ENCODE measurements around the gene GARRE1.
"Not testable (repeated sequence)": the region's sequence is repeated elsewhere in the genome, so short reads cannot be mapped to it uniquely, and the experiment has no call there.

DNA sequence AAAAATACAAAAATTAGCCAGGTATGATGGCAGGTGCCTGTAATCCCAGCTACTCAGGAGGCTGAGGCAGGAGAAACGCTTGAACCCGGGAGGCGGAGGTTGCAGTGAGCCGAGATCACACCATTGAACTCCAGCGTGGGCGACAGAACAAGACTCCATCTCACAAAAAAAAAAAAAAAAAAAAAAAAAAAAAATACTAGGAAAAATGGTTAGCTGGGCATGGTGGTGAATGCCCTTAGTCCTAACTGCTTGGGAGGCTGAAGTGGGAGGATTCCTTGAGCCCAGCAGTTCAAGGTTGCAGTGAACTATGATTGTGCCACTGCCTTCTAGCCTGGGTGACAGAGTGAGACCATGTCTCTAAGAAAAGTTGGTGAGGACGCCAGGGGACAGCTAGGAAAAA is 49.0 kb upstream of the GARRE1 start:
- TF ChIP-seq, protein P1, sequence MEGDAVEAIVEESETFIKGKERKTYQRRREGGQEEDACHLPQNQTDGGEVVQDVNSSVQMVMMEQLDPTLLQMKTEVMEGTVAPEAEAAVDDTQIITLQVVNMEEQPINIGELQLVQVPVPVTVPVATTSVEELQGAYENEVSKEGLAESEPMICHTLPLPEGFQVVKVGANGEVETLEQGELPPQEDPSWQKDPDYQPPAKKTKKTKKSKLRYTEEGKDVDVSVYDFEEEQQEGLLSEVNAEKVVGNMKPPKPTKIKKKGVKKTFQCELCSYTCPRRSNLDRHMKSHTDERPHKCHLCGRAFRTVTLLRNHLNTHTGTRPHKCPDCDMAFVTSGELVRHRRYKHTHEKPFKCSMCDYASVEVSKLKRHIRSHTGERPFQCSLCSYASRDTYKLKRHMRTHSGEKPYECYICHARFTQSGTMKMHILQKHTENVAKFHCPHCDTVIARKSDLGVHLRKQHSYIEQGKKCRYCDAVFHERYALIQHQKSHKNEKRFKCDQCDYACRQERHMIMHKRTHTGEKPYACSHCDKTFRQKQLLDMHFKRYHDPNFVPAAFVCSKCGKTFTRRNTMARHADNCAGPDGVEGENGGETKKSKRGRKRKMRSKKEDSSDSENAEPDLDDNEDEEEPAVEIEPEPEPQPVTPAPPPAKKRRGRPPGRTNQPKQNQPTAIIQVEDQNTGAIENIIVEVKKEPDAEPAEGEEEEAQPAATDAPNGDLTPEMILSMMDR (IDR thresholded peaks at IDR 0.05): not testable (repeated sequence)
- not testable (repeated sequence) for TF ChIP-seq POLR2A (IDR thresholded peaks at IDR 0.05)

Data from esophagus squamous epithelium (tissue), 4 donors.